HepG2 (cell line): ENCODE data around the gene CLTCL1. TPM values are rescaled to one million over a fixed set of nuclear protein-coding genes. Genes with fewer than 3 reads are reported as not detected.
"Not testable (repeated sequence)": the region's sequence is repeated elsewhere in the genome, so short reads cannot be mapped to it uniquely, and the experiment has no call there.

ENCODE experiments used
- ATAC-seq: fragments of 200-7000 bp; cut with Tn5 transposase; 3 replicates; pipeline ENCODE4 v1.9.1; 2020; ENCODE audit warnings: mild to moderate bottlenecking, moderate library complexity
- BruUV-seq: library from RNA; stranded (reverse); fragments of 400-500 nt; replicated peaks from 2 replicates; lab custom pipeline; 2021; lab: Mats Ljungman, UMichigan
- CTCF ChIA-PET: fragments of 300-600 bp; formaldehyde crosslinking; extraction: SDS; loops from one replicate; lab custom pipeline; 2021; ENCODE audit warnings: low total read pairs, inconsistent platforms, low intra/inter-chr PET ratio; lab: Yijun Ruan, JAX
- POLR2A ChIA-PET: fragments of 350-600 bp; sonication (Branson Sonifier 250); formaldehyde crosslinking; loops from one replicate; lab custom pipeline; 2020; ENCODE audit warnings: antibody characterized with exemption, inconsistent platforms; lab: Yijun Ruan, JAX
- DNase-seq: peaks from one replicate; pipeline ENCODE4 v3.0.0-alpha.2; 2015; ENCODE audit warnings: low spot score
- FAIRE-seq: peaks from 3 replicates; lab custom pipeline; 2011; peaks lifted over from hg19 to GRCh38; lab: Jason Lieb, UNC
- H2AFZ ChIP-seq: one replicate; pipeline ENCODE4 v1.6.1; 2011; ENCODE audit warnings: low read length, inconsistent platforms
- H3K27ac ChIP-seq: fragments of 300-600 bp; 3 replicates; pipeline ENCODE4 v1.8.0; 2011; ENCODE audit warnings: mixed run types, mild to moderate bottlenecking, mixed read lengths, low read length, inconsistent platforms; ENCODE audit not compliant: insufficient read depth; ENCODE audit errors: extremely low read length
- H3K27me3 ChIP-seq, 2 experiments: fragments of 200-600 bp in 1 of 2; 2 replicates in 1 of 2; 3 replicates in 1 of 2; pipeline versions ENCODE4 v1.6.0 to v1.8.0; 2011; ENCODE audit warnings: low read length in 2 of 2, mild to moderate bottlenecking in 2 of 2, moderate library complexity in 2 of 2, inconsistent platforms in 1 of 2; ENCODE audit not compliant: insufficient read depth in 2 of 2, control insufficient read depth in 1 of 2
- H3K36me3 ChIP-seq, 2 experiments: fragments of 200-600 bp in 1 of 2; replicated peaks in 1 of 2; 2 replicates in 1 of 2; 3 replicates in 1 of 2; pipeline versions ENCODE4 v1.5.1 to v1.8.0; 2011; ENCODE audit warnings: low read length in 2 of 2, inconsistent platforms in 1 of 2; ENCODE audit not compliant: insufficient read depth in 2 of 2, control insufficient read depth in 1 of 2
- H3K4me1 ChIP-seq: 2 replicates; pipeline ENCODE4 v1.5.1; 2012; ENCODE audit warnings: low read length, inconsistent platforms; ENCODE audit not compliant: insufficient read depth
- H3K4me2 ChIP-seq: 2 replicates; pipeline ENCODE4 v1.6.0; 2011; ENCODE audit warnings: low read depth, low read length, inconsistent platforms
- H3K4me3 ChIP-seq, 3 experiments: fragments of 200-600 bp in 1 of 3; sonication (generic), shearing (Covaris generic) in 1 of 3; replicated peaks in 1 of 3; 2 replicates each; pipeline ENCODE4 v1.5.1; 2011 to 2016; ENCODE audit warnings: low read length in 3 of 3, inconsistent platforms in 2 of 3, low read depth in 2 of 3, mild to moderate bottlenecking in 2 of 3, control low read depth in 1 of 3, mixed read lengths in 1 of 3; ENCODE audit not compliant: insufficient read depth in 1 of 3
- H3K79me2 ChIP-seq: one replicate; pipeline ENCODE4 v1.6.1; 2011; ENCODE audit warnings: low read length, inconsistent platforms; ENCODE audit not compliant: insufficient read depth
- H3K9ac ChIP-seq: 2 replicates; pipeline ENCODE4 v1.6.0; 2011; ENCODE audit warnings: mild to moderate bottlenecking, low read depth, low read length, inconsistent platforms; ENCODE audit not compliant: insufficient read depth
- H3K9me3 ChIP-seq: 2 replicates; pipeline ENCODE4 v1.5.1; 2012; ENCODE audit warnings: mild to moderate bottlenecking, low read length
- H4K20me1 ChIP-seq: 2 replicates; pipeline ENCODE4 v1.6.0; 2011; ENCODE audit warnings: inconsistent platforms, mild to moderate bottlenecking, low read length, moderate library complexity; ENCODE audit not compliant: insufficient read depth
- CAMTA2 ChIP-seq: sonication (generic); formaldehyde crosslinking; IDR thresholded peaks from 2 replicates; pipeline ENCODE4 v1.4.0; 2020; ENCODE audit warnings: mild to moderate bottlenecking, missing genetic modification reagents, borderline replicate concordance
- CREB1 ChIP-seq, 2 experiments: fragments of 450-650 bp in 1 of 2; IDR thresholded peaks; 2 replicates each; pipeline ENCODE4 v1.6.1; 2016 to 2017; ENCODE audit warnings: control low read depth in 1 of 2, mild to moderate bottlenecking in 1 of 2, missing compliant biosample characterization in 1 of 2, missing genetic modification characterization in 1 of 2
- FOXA1 ChIP-seq, 2 experiments: fragments of 450-650 bp in 1 of 2; sonication (generic) in 1 of 2; formaldehyde crosslinking in 1 of 2; IDR thresholded peaks; 2 replicates each; pipeline versions ENCODE4 v1.4.0 to v1.6.1; 2016 to 2020; ENCODE audit warnings: missing genetic modification reagents in 1 of 2
- HOMEZ ChIP-seq: IDR thresholded peaks from 2 replicates; pipeline ENCODE4 v1.6.1; 2016; ENCODE audit warnings: low read depth
- KLF12 ChIP-seq: sonication (generic); formaldehyde crosslinking; IDR thresholded peaks from 2 replicates; pipeline ENCODE4 v1.4.0; 2020; ENCODE audit warnings: missing genetic modification reagents, borderline replicate concordance
- KLF16 ChIP-seq, 2 experiments: sonication (generic) in 1 of 2; formaldehyde crosslinking in 1 of 2; IDR thresholded peaks; 2 replicates each; pipeline versions ENCODE4 v1.6.1 to v1.8.0; 2016 to 2023; ENCODE audit warnings: missing genetic modification reagents in 2 of 2, missing compliant biosample characterization in 1 of 2
- PHF20 ChIP-seq: sonication (generic); formaldehyde crosslinking; IDR thresholded peaks from 2 replicates; pipeline ENCODE4 v1.5.0; 2020; ENCODE audit warnings: mild to moderate bottlenecking, missing genetic modification reagents
- SMC3 ChIP-seq: IDR thresholded peaks from 2 replicates; pipeline ENCODE4 v1.6.1; 2011; ENCODE audit warnings: low read length, improper control_type of control experiment
- SRY ChIP-seq: sonication (generic); formaldehyde crosslinking; IDR thresholded peaks from 2 replicates; pipeline ENCODE4 v1.8.0; 2022; ENCODE audit warnings: mild to moderate bottlenecking, missing genetic modification reagents
- ZNF382 ChIP-seq: sonication (generic); formaldehyde crosslinking; IDR thresholded peaks from 2 replicates; pipeline ENCODE4 v1.5.0; 2020; ENCODE audit warnings: missing genetic modification reagents, mild to moderate bottlenecking, borderline replicate concordance
- ZNF451 ChIP-seq: sonication (generic); formaldehyde crosslinking; IDR thresholded peaks from 2 replicates; pipeline ENCODE4 v1.5.0; 2020; ENCODE audit warnings: mild to moderate bottlenecking, missing genetic modification reagents
- WGBS: methylation state at CpG from one replicate; pipeline ENCODE4 v1.1.6; 2017; ENCODE audit warnings: low lambda C conversion rate; 5-methylcytosine and 5-hydroxymethylcytosine counted together
- in situ Hi-C: cut with HindIII; loops from 2 replicates; pipeline ENCODE4 v1.10.0; 2017; ENCODE audit warnings: low pct_unique_long_range_greater_than_20kb; ENCODE audit not compliant: extremely low pct_ligation_motif_present
- intact Hi-C: fragments of 100-400 bp; cut with micrococcal nuclease; formaldehyde crosslinking; loops from one replicate; pipeline ENCODE4 v1.10.0; 2022; ENCODE audit not compliant: unreplicated experiment
- polyA plus RNA-seq, 8 experiments: library from polyadenylated mRNA; depleted of rRNA in 3 of 8; stranded (reverse) in 7 of 8; unstranded in 1 of 8; fragments of >200 nt; fragmentation: Illumina TruSeq in 4 of 8; extraction: Trizol in 4 of 8; gene quantifications; 2 replicates each; pipeline versions ENCODE4 v1.2.1 to v1.2.3, GENCODE V29; 2011 to 2016; ENCODE audit warnings: low read depth in 4 of 8, missing spikeins in 1 of 8, mixed read lengths in 1 of 8; ENCODE audit not compliant: insufficient read depth in 1 of 8
- total RNA-seq, 5 experiments: library from RNA; depleted of rRNA; stranded (reverse); fragments of >200 nt; fragmentation: Illumina TruSeq; extraction: Trizol; gene quantifications; 2 replicates each; pipeline ENCODE4 v1.2.3, GENCODE V29; 2016; ENCODE audit warnings: low read depth in 1 of 5
- TF ChIP-seq, protein P1 (sequence below): sonication (generic); formaldehyde crosslinking; IDR thresholded peaks from 2 replicates; pipeline ENCODE4 v1.5.1; 2020; ENCODE audit warnings: missing genetic modification reagents, mild to moderate bottlenecking, borderline replicate concordance

CLTCL1 gene
- total and polyA plus RNA-seq, 2 of the 13 experiments (the other 11 are each of a cell fraction or from before 2014, with no cell fraction given) = 8.1 to 10.9 TPM

DNA sequence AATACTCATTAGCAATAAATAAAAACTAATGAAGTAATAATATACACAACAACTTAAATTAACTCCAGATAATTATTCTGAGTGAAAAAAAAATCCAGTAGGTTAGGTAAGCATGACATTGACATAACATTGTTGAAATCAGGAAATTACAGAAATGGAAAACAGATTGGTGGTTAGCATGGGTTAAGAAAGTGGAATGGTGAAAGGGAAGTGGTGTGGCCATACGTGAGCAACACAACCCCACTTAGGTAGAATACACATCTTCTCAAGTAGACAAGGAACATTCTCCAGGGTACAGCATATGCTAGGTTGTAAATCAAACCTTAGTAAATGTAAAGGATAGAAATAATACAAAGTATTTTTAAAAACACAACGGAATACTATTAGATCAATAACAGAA, 30.2 kb upstream of the CLTCL1 start:
- 31% methylated on average over 2 of the region's 2 CpGs for WGBS
- peaks cover 12% of the 10 kb centered on the region for H3K9me3 ChIP-seq
- no TSS peak for BruUV-seq
- H3K4me2 ChIP-seq = no peak overlapping the region
- no peak overlapping the region for H2AFZ ChIP-seq
- H3K36me3 ChIP-seq = no peaks in the 10 kb centered on the region
- TF ChIP-seq SRY (CRISPR knock-in tag) (no peak), ZNF451 (CRISPR knock-in tag) (no peak), ZNF382 (CRISPR knock-in tag) (no peak), SMC3 (no peak), CAMTA2 (CRISPR knock-in tag) (no peak), CREB1 (IDR thresholded peaks at IDR 0.05) (no peak), CREB1 (CRISPR knock-in tag; IDR thresholded peaks at IDR 0.05) (no peak), KLF16 (CRISPR knock-in tag; IDR thresholded peaks at IDR 0.05) (no peak), HOMEZ (no peak), FOXA1 (IDR thresholded peaks at IDR 0.05) (no peak), FOXA1 (CRISPR knock-in tag; IDR thresholded peaks at IDR 0.05) (no peak), KLF12 (CRISPR knock-in tag) (no peak), PHF20 (CRISPR knock-in tag) (no peak)
- TF ChIP-seq, protein P1, sequence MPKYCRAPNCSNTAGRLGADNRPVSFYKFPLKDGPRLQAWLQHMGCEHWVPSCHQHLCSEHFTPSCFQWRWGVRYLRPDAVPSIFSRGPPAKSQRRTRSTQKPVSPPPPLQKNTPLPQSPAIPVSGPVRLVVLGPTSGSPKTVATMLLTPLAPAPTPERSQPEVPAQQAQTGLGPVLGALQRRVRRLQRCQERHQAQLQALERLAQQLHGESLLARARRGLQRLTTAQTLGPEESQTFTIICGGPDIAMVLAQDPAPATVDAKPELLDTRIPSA (CRISPR knock-in tag) = no peak
- in situ Hi-C loops = no loop called here
- no peaks in the 10 kb centered on the region for H3K79me2 ChIP-seq
- CTCF ChIA-PET = no interaction called here
- no peak overlapping the region for H3K9ac ChIP-seq
- POLR2A ChIA-PET = no interaction called here
- no peaks in the 10 kb centered on the region for H3K4me1 ChIP-seq
- ATAC-seq = no peak
- H4K20me1 ChIP-seq = no peaks in the 10 kb centered on the region
- no peak overlapping the region for H3K27ac ChIP-seq
- no peak for DNase-seq
- H3K27me3 ChIP-seq = no peaks in the 10 kb centered on the region
- FAIRE-seq = no peak
- no peak overlapping the region for H3K4me3 ChIP-seq
- intact Hi-C loops = no loop called here

DNA sequence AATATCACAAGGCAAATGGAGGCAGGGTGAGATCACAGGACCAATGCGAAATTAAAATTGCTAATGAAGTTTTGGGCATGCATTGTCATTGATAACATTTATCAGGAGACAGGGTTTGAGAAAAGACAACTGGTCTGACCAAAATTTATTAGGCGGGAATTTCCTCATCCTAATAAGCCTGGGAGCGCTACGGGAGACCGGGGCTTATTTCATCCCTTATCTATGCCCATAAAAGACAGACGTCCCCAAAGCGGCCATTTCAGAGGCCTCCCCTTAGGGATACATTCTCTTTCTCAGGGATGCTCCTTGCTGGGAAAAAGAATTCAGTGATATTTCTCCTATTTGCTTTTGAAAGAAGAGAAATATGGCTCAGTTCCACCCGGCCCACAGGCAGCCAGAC, 28.6 kb upstream of the CLTCL1 start:
- BruUV-seq, intact Hi-C loops, H3K4me3 ChIP-seq, H3K4me2 ChIP-seq, H3K27me3 ChIP-seq, in situ Hi-C loops, H3K4me1 ChIP-seq, CTCF ChIA-PET, H3K36me3 ChIP-seq, H3K27ac ChIP-seq, H4K20me1 ChIP-seq, H2AFZ ChIP-seq, H3K79me2 ChIP-seq, H3K9ac ChIP-seq, FAIRE-seq, POLR2A ChIA-PET, ATAC-seq, DNase-seq: not testable (repeated sequence)
- 64% methylated on average over 8 of the region's 8 CpGs for WGBS
- H3K9me3 ChIP-seq = peaks cover 24% of the 10 kb centered on the region
